CD4-positive, alpha-beta memory T cell (primary cell): ENCODE measurements around the gene MYH13. TPM values are rescaled to one million over a fixed set of nuclear protein-coding genes. Genes with fewer than 3 reads are reported as not detected.

Source experiments
- CTCF ChIA-PET: fragments of 350-600 bp; sonication (Branson Sonifier 250); formaldehyde crosslinking; loops from one replicate; lab custom pipeline; 2021; ENCODE audit warnings: inconsistent platforms; ENCODE audit not compliant: partially characterized antibody; lab: Charles Lee
- POLR2A ChIA-PET: fragments of 350-600 bp; sonication (Branson Sonifier 250); formaldehyde crosslinking; loops from one replicate; lab custom pipeline; 2021; ENCODE audit not compliant: partially characterized antibody; lab: Charles Lee
- DNase-seq, 5 donors: peaks; one replicate each; pipeline versions ENCODE4 v3.0.0 to v3.0.0-alpha.2; 2020 to 2022; ENCODE audit warnings: mixed read lengths in 1 of 5
- H3K27ac ChIP-seq: one replicate; pipeline ENCODE4 v1.7.0; 2013; ENCODE audit warnings: low read depth, low read length
- H3K27me3 ChIP-seq: 2 replicates; pipeline ENCODE4 v1.7.0; 2013; ENCODE audit warnings: mild to moderate bottlenecking, low read length, moderate library complexity; ENCODE audit not compliant: insufficient read depth
- H3K36me3 ChIP-seq: 2 replicates; pipeline ENCODE4 v1.7.0; 2013; ENCODE audit warnings: mild to moderate bottlenecking, low read length, moderate library complexity; ENCODE audit not compliant: insufficient read depth
- H3K4me1 ChIP-seq: 2 replicates; pipeline ENCODE4 v1.7.0; 2013; ENCODE audit warnings: mild to moderate bottlenecking, low read length, moderate library complexity; ENCODE audit not compliant: insufficient read depth
- H3K4me3 ChIP-seq, 2 donors: one replicate each; pipeline ENCODE4 v1.7.0; 2013; ENCODE audit warnings: low read length in 2 of 2, mild to moderate bottlenecking in 1 of 2
- H3K9me3 ChIP-seq, 2 donors: one replicate each; pipeline ENCODE4 v1.7.0; 2013; ENCODE audit warnings: low read length in 2 of 2, control low read depth in 1 of 2; ENCODE audit not compliant: control insufficient read depth in 1 of 2
- H3K27ac Mint-ChIP-seq, 7 donors: one replicate each; pipeline ENCODE4 v1.8.0; 2020 to 2021; ENCODE audit warnings: mixed read lengths in 7 of 7, mild to moderate bottlenecking in 6 of 7, inconsistent platforms in 3 of 7, moderate library complexity in 3 of 7
- H3K27me3 Mint-ChIP-seq, 2 donors: one replicate each; pipeline ENCODE4 v1.8.0; 2020 to 2021; ENCODE audit warnings: mixed read lengths in 2 of 2
- H3K36me3 Mint-ChIP-seq, 2 donors: one replicate each; pipeline ENCODE4 v1.8.0; 2020 to 2021; ENCODE audit warnings: mixed read lengths in 2 of 2, inconsistent platforms in 1 of 2, mild to moderate bottlenecking in 1 of 2
- H3K4me1 Mint-ChIP-seq, 4 donors: one replicate each; pipeline ENCODE4 v1.8.0; 2020 to 2021; ENCODE audit warnings: mixed read lengths in 4 of 4, mild to moderate bottlenecking in 1 of 4
- H3K4me3 Mint-ChIP-seq, 8 donors: one replicate each; pipeline ENCODE4 v1.8.0; 2020 to 2021; ENCODE audit warnings: mixed read lengths in 8 of 8, mild to moderate bottlenecking in 7 of 8, moderate library complexity in 6 of 8, inconsistent platforms in 3 of 8
- H3K9me3 Mint-ChIP-seq, 8 donors: one replicate each; pipeline ENCODE4 v1.8.0; 2020 to 2021; ENCODE audit warnings: mixed read lengths in 8 of 8, mild to moderate bottlenecking in 5 of 8, inconsistent platforms in 3 of 8, moderate library complexity in 1 of 8
- intact Hi-C: fragments of 100-400 bp; cut with micrococcal nuclease; formaldehyde crosslinking; loops from one replicate; pipeline ENCODE4 v1.15.1; 2023
- polyA plus RNA-seq, 2 donors: library from polyadenylated mRNA; unstranded; fragments of 300-500 nt; fragmentation: Illumina TruSeq; gene quantifications; one replicate each; pipeline ENCODE4 v1.2.3, GENCODE V29; 2021
- total RNA-seq, 2 experiments: library from RNA; stranded (reverse); gene quantifications; one replicate each; pipeline ENCODE4 v1.2.3, GENCODE V29; 2021

The MYH13 gene
- total RNA-seq (not detected), polyA plus RNA-seq (not detected)

- no peak for DNase-seq
- Mint-ChIP-seq H3K9me3 (peaks cover 0 to 4% (median 0%) of the 10 kb centered on the region in 8 donors), H3K4me3 (no peak within 1 kb of the TSS), H3K27ac (peak within 1 kb of the TSS in 1 of 7 donors; percentile 11), H3K27me3 (peaks cover 0 to 7% of the 10 kb centered on the region in 2 donors), H3K36me3 (no peaks in the 10 kb centered on the region), H3K4me1 (no peaks in the 10 kb centered on the region)
- H3K27me3 ChIP-seq = no peaks in the 10 kb centered on the region
- no peak within 1 kb of the TSS for H3K4me3 ChIP-seq
- H3K9me3 ChIP-seq = no peaks in the 10 kb centered on the region
- no peaks in the 10 kb centered on the region for H3K4me1 ChIP-seq
- intact Hi-C loops = no loop called here
- H3K36me3 ChIP-seq = no peaks in the 10 kb centered on the region
- CTCF ChIA-PET = no interaction called here
- POLR2A ChIA-PET = no interaction called here
- H3K27ac ChIP-seq = no peak within 1 kb of the TSS
These were observed at the start of gene MYH13 for GRCh38 chr17:10372906-10373305. Gene MYH13 (minus strand): TSS chr17:10373006. CDS start chr17:10364530, 8,476 bp downstream.

GRCh38 chr17:10421900-10422542, 49.2 kb upstream of the MYH13 start, which contains the start of gene MYH8:
Gene MYH8 (minus strand): TSS chr17:10421950. CDS start chr17:10420227, 1,723 bp downstream.
- no peak within 1 kb of the TSS for H3K4me3 Mint-ChIP-seq

DNA sequence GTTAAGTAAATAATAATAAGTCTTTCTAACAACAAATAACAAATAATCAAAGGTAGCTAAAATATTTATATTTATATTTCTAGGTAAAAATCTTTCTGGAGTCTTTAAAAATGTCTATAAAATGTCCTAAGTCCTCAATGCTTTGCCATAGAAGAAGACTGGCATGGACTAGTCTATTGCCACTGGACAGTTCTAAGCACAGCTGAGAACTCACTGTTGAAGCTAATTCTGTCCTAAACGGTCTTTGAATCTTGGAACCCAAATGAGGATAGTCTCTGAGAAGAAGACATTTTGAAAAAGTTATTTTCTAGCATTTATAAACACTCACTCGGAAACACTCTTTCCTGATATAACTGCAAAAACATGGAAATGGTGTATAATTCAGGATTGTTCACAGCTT, 48.4 kb upstream of the MYH13 start:
- peaks cover 0 to 3% (median 0%) of the 10 kb centered on the region in 8 donors for H3K9me3 Mint-ChIP-seq
- no peak overlapping the region for H3K27ac ChIP-seq
- H3K4me1 Mint-ChIP-seq = no peaks in the 10 kb centered on the region
- intact Hi-C loops = no loop called here
- H3K36me3 Mint-ChIP-seq = no peaks in the 10 kb centered on the region
- H3K27me3 ChIP-seq = no peaks in the 10 kb centered on the region
- no peaks in the 10 kb centered on the region for H3K4me1 ChIP-seq
- no peak for DNase-seq
- no peak overlapping the region for H3K4me3 Mint-ChIP-seq
- ChIA-PET POLR2A (no interaction called here), CTCF (interaction anchor here (0.7 kb wide), 1 partner anchor 17 kb away, joined by 3 read pairs; no protein-coding TSS in a partner anchor)
- H3K36me3 ChIP-seq = no peaks in the 10 kb centered on the region
- H3K27me3 Mint-ChIP-seq = peaks cover 0 to 2% of the 10 kb centered on the region in 2 donors
- no peaks in the 10 kb centered on the region for H3K9me3 ChIP-seq
- H3K4me3 ChIP-seq = no peak overlapping the region
- no peak overlapping the region for H3K27ac Mint-ChIP-seq

More at GRCh38 chr17:10421900-10422542, 49.2 kb upstream of the MYH13 start, which contains the start of gene MYH8:
- Mint-ChIP-seq H3K27me3 (peaks cover 0 to 2% of the 10 kb centered on the region in 2 donors), H3K36me3 (no peaks in the 10 kb centered on the region), H3K27ac (no peak within 1 kb of the TSS), H3K4me1 (no peaks in the 10 kb centered on the region), H3K9me3 (peaks cover 0 to 3% (median 0%) of the 10 kb centered on the region in 8 donors)
- POLR2A ChIA-PET = no interaction called here
- Histone ChIP-seq H3K27ac (no peak within 1 kb of the TSS), H3K4me3 (no peak within 1 kb of the TSS), H3K27me3 (no peaks in the 10 kb centered on the region), H3K36me3 (no peaks in the 10 kb centered on the region), H3K9me3 (no peaks in the 10 kb centered on the region), H3K4me1 (no peaks in the 10 kb centered on the region)
- no peak for DNase-seq
- intact Hi-C loops = no loop called here
- CTCF ChIA-PET = interaction anchor here (0.7 kb wide), 1 partner anchor 18 kb away, joined by 3 read pairs; no protein-coding TSS in a partner anchor

DNA sequence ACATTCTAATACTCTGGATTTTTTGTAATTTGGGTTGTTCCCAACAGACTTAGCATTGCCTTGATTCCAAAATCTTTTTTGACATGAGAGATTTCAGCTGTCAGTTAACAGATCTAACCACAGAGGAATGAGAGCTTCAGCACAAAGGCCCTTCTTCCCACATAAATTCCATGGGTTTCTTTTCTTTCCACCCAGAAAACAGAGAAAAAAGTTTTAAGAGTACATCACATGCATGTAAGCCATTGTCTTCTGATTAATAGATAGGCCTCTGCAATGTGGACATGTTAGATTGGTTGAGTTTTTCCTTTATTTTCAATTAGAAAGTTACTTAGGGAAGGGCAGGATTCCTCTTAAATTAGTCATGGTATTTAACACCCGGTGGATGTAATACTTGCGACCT, 48.0 kb upstream of the MYH13 start:
- intact Hi-C loops = no loop called here
- POLR2A ChIA-PET = no interaction called here
- Histone ChIP-seq H3K4me3 (no peak overlapping the region), H3K4me1 (no peaks in the 10 kb centered on the region), H3K9me3 (no peaks in the 10 kb centered on the region), H3K36me3 (no peaks in the 10 kb centered on the region), H3K27ac (no peak overlapping the region), H3K27me3 (no peaks in the 10 kb centered on the region)
- no peak overlapping the region for H3K27ac Mint-ChIP-seq
- peaks cover 2 to 3% of the 10 kb centered on the region in 2 donors for H3K27me3 Mint-ChIP-seq
- peaks cover 0 to 3% (median 0%) of the 10 kb centered on the region in 8 donors for H3K9me3 Mint-ChIP-seq
- CTCF ChIA-PET = no interaction called here
- H3K4me3 Mint-ChIP-seq = no peak overlapping the region
- no peak for DNase-seq
- H3K36me3 Mint-ChIP-seq = no peaks in the 10 kb centered on the region
- H3K4me1 Mint-ChIP-seq = no peaks in the 10 kb centered on the region

- Mint-ChIP-seq H3K27ac (no peak overlapping the region), H3K4me1 (no peaks in the 10 kb centered on the region), H3K36me3 (no peaks in the 10 kb centered on the region), H3K4me3 (no peak overlapping the region), H3K9me3 (no peaks in the 10 kb centered on the region), H3K27me3 (peaks cover 3 to 5% of the 10 kb centered on the region in 2 donors)
- ChIA-PET POLR2A (no interaction called here), CTCF (no interaction called here)
- H3K27me3 ChIP-seq = no peaks in the 10 kb centered on the region
- intact Hi-C loops = no loop called here
- no peak overlapping the region for H3K27ac ChIP-seq
- no peaks in the 10 kb centered on the region for H3K4me1 ChIP-seq
- no peaks in the 10 kb centered on the region for H3K9me3 ChIP-seq
- H3K4me3 ChIP-seq = no peak overlapping the region
- no peak for DNase-seq
- H3K36me3 ChIP-seq = no peaks in the 10 kb centered on the region
These were observed 44.6 kb upstream of the MYH13 start for GRCh38 chr17:10417431-10417830.

DNA sequence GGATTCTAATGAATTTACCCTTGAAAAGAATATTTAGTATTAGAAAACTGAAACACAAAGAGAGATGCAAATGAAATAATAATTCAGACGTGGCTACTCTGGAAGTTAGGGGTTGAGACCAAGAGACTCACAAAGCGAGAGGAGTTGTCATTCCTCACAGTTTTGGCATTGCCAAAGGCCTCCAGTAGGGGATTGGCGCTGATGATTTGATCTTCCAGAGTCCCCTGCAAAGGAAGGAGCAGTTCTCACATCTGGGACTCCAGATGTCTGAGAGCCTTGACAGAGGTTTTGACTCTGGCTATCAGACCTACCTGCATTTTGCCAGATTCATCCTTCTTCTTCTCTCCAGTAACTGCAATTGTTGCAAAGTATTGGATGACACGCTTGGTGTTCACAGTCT, 42.4 kb upstream of the MYH13 start:
- Histone ChIP-seq H3K27me3 (no peaks in the 10 kb centered on the region), H3K4me3 (no peak overlapping the region), H3K27ac (no peak overlapping the region), H3K9me3 (no peaks in the 10 kb centered on the region), H3K4me1 (no peaks in the 10 kb centered on the region), H3K36me3 (no peaks in the 10 kb centered on the region)
- Mint-ChIP-seq H3K4me1 (no peaks in the 10 kb centered on the region), H3K9me3 (no peaks in the 10 kb centered on the region), H3K27me3 (peaks cover 3 to 5% of the 10 kb centered on the region in 2 donors), H3K36me3 (no peaks in the 10 kb centered on the region), H3K4me3 (no peak overlapping the region), H3K27ac (no peak overlapping the region)
- DNase-seq = no peak
- intact Hi-C loops = no loop called here
- CTCF ChIA-PET = no interaction called here
- POLR2A ChIA-PET = no interaction called here

- Mint-ChIP-seq H3K4me3 (no peak overlapping the region), H3K9me3 (peaks cover 0 to 4% (median 0%) of the 10 kb centered on the region in 8 donors), H3K4me1 (no peaks in the 10 kb centered on the region), H3K27ac (no peak overlapping the region), H3K27me3 (peaks cover 2 to 6% of the 10 kb centered on the region in 2 donors), H3K36me3 (no peaks in the 10 kb centered on the region)
- H3K36me3 ChIP-seq = no peaks in the 10 kb centered on the region
- DNase-seq = no peak
- H3K27me3 ChIP-seq = no peaks in the 10 kb centered on the region
- CTCF ChIA-PET = interaction anchor here (1.2 kb wide), 1 partner anchor 18 kb away, joined by 3 read pairs; no protein-coding TSS in a partner anchor
- H3K9me3 ChIP-seq = no peaks in the 10 kb centered on the region
- POLR2A ChIA-PET = no interaction called here
- H3K4me1 ChIP-seq = no peaks in the 10 kb centered on the region
- H3K4me3 ChIP-seq = no peak overlapping the region
- intact Hi-C loops = no loop called here
- H3K27ac ChIP-seq = no peak overlapping the region
These were observed 30.8 kb upstream of the MYH13 start for GRCh38 chr17:10403589-10403988.
